ENCODE data around the gene UBE2G1. TPM values are rescaled to one million over a fixed set of nuclear protein-coding genes. Genes with fewer than 3 reads are reported as not detected.

The UBE2G1 gene
- total RNA-seq, 1 donor from 2014 or later, result 65.1 TPM

DNA sequence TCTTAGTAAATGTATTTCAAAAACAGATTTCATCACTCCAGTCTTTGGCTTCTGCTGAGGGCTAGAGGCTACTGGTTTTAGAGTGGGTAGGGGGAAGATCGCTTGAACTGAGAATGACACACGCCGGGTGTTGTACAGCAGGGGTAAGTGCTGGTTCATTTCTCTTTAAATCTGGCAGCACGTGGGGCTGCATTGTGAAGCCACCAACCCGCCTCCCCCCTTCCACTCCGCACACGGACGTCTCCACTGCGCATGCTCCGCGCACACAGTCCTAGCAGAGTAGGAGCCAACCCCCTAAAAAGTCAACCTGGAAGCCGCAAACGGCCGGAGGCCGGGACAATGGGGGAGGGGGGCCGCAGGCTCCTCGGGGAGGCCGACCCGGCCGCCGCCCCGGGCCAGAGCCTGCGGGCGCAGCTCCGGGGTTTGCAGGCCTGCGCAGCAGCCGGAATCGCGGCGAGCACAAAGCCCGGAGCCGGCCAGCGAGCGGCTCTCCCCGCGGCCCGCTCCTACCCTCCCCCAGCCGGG lies 1.3 kb downstream of the UBE2G1 start:
- peaks cover 23% of the 10 kb centered on the region for H3K4me1 Mint-ChIP-seq (ENCODE audit: unreplicated experiment)
- no peaks in the 10 kb centered on the region for H3K9me3 Mint-ChIP-seq (ENCODE audit: unreplicated experiment)
- H3K27ac Mint-ChIP-seq (ENCODE audit: unreplicated experiment), result peak overlapping the region; percentile 77
- peak; percentile 93 for DNase-seq (ENCODE audit: extremely low spot score, unreplicated experiment)
- H3K4me3 Mint-ChIP-seq (ENCODE audit: unreplicated experiment), result peak overlapping the region; percentile 86
- H3K36me3 Mint-ChIP-seq (ENCODE audit: unreplicated experiment), result no peaks in the 10 kb centered on the region
- TF ChIP-seq, protein P1, sequence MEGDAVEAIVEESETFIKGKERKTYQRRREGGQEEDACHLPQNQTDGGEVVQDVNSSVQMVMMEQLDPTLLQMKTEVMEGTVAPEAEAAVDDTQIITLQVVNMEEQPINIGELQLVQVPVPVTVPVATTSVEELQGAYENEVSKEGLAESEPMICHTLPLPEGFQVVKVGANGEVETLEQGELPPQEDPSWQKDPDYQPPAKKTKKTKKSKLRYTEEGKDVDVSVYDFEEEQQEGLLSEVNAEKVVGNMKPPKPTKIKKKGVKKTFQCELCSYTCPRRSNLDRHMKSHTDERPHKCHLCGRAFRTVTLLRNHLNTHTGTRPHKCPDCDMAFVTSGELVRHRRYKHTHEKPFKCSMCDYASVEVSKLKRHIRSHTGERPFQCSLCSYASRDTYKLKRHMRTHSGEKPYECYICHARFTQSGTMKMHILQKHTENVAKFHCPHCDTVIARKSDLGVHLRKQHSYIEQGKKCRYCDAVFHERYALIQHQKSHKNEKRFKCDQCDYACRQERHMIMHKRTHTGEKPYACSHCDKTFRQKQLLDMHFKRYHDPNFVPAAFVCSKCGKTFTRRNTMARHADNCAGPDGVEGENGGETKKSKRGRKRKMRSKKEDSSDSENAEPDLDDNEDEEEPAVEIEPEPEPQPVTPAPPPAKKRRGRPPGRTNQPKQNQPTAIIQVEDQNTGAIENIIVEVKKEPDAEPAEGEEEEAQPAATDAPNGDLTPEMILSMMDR (IDR thresholded peaks at IDR 0.05), result no peak
- no peaks in the 10 kb centered on the region for H3K27me3 Mint-ChIP-seq (ENCODE audit: unreplicated experiment)

DNA sequence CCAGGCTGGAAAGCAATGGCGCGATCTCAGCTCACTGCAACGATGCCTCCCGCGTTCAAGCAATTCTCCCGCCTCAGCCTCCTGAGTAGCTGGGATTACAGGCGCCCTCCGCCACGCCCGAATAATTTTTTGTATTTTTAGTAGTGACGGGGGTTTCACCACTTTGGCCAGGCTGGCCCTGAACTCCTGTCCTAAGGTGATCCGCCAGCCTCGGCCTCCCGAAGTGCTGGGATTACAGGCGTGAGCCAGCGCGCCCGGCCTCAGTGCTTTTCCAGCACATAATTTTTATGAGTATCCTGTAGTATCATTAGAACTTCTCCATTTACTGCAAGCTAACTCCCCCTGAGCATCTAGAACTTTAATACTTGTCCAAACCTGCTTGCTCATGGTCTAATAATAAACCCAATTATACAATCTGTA lies 1.8 kb downstream of the UBE2G1 start:
- TF ChIP-seq, protein P1 (IDR thresholded peaks at IDR 0.05), result no peak
- no peak for DNase-seq (ENCODE audit: extremely low spot score, unreplicated experiment)
- Mint-ChIP-seq H3K4me3 (ENCODE audit: unreplicated experiment) (peak overlapping the region; percentile 86), H3K27me3 (ENCODE audit: unreplicated experiment) (no peaks in the 10 kb centered on the region), H3K36me3 (ENCODE audit: unreplicated experiment) (no peaks in the 10 kb centered on the region), H3K9me3 (ENCODE audit: unreplicated experiment) (no peaks in the 10 kb centered on the region), H3K4me1 (ENCODE audit: unreplicated experiment) (peaks cover 23% of the 10 kb centered on the region), H3K27ac (ENCODE audit: unreplicated experiment) (peak overlapping the region; percentile 77)

DNA sequence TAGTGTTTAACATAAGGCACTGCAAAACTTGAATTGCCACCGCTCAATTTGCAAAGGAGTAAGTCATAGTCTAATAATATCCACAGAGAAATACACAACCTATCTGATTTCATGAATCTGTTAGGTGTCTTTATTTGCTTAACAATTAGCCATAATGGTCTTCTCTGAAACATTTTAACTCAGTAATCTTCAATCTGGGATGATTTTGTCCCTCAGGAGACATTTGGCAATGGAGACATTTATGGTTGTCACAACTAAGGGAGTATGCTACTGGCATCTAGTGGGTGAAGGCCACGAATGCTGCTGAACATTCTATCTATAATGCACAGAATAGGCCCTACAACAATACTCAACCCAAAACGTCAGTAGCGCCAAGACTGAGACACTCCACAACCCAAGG lies 4.3 kb downstream of the UBE2G1 start:
- Mint-ChIP-seq H3K4me1 (ENCODE audit: unreplicated experiment) (peaks cover 24% of the 10 kb centered on the region), H3K4me3 (ENCODE audit: unreplicated experiment) (no peak overlapping the region), H3K36me3 (ENCODE audit: unreplicated experiment) (no peaks in the 10 kb centered on the region), H3K9me3 (ENCODE audit: unreplicated experiment) (no peaks in the 10 kb centered on the region), H3K27ac (ENCODE audit: unreplicated experiment) (peak overlapping the region; percentile 18), H3K27me3 (ENCODE audit: unreplicated experiment) (no peaks in the 10 kb centered on the region)
- TF ChIP-seq, protein P1 (IDR thresholded peaks at IDR 0.05), result peak; percentile 31
- DNase-seq (ENCODE audit: extremely low spot score, unreplicated experiment), result no peak

DNA sequence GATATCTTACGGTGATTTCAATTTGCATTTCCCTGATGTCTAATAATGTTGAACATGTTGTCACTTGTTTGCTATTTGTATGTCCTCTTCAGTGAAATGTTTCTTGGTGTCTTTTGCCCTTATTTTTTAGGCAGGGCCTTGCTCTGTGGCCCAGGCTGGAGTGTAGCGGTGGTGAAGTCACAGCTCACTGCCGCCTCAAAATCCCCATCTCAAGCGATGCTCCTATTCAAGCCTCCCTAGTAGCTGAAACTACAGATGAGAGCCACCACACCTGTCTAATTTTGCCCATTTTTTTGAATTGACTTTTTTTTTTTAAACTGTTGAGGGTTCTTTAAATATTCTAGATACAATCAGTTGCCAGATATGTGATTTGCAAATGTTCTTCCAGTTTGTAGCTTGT lies 8.3 kb downstream of the UBE2G1 start:
- Mint-ChIP-seq H3K36me3 (ENCODE audit: unreplicated experiment) (no peaks in the 10 kb centered on the region), H3K4me3 (ENCODE audit: unreplicated experiment) (no peak overlapping the region), H3K27me3 (ENCODE audit: unreplicated experiment) (no peaks in the 10 kb centered on the region), H3K9me3 (ENCODE audit: unreplicated experiment) (no peaks in the 10 kb centered on the region), H3K4me1 (ENCODE audit: unreplicated experiment) (peaks cover 16% of the 10 kb centered on the region), H3K27ac (ENCODE audit: unreplicated experiment) (peak overlapping the region; percentile 24)
- DNase-seq (ENCODE audit: extremely low spot score, unreplicated experiment), result no peak
- TF ChIP-seq, protein P1 (IDR thresholded peaks at IDR 0.05), result no peak

DNA sequence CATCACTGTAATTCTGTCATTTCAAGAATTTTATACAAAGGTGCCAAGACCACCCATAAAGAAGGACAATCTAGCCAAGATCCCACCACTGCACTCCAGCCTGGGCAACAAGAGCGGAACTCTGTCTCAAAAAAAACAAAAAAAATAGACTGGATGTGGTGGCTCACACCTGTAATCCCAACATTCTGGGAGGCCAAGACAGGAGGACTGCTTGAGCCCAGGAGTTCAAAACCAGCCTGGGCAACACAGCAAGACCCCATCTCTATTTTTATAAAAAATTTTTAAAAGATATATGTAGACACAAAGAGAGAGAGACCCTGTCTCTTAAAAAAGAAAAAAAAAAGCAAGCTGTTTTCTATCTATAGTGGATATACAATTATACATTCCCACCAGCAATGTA lies 8.8 kb downstream of the UBE2G1 start:
- no peaks in the 10 kb centered on the region for H3K36me3 Mint-ChIP-seq (ENCODE audit: unreplicated experiment)
- H3K9me3 Mint-ChIP-seq (ENCODE audit: unreplicated experiment), result no peaks in the 10 kb centered on the region
- no peak overlapping the region for H3K4me3 Mint-ChIP-seq (ENCODE audit: unreplicated experiment)
- H3K27me3 Mint-ChIP-seq (ENCODE audit: unreplicated experiment), result no peaks in the 10 kb centered on the region
- H3K27ac Mint-ChIP-seq (ENCODE audit: unreplicated experiment), result no peak overlapping the region
- TF ChIP-seq, protein P1 (IDR thresholded peaks at IDR 0.05), result no peak
- no peak for DNase-seq (ENCODE audit: extremely low spot score, unreplicated experiment)
- H3K4me1 Mint-ChIP-seq (ENCODE audit: unreplicated experiment), result peaks cover 17% of the 10 kb centered on the region

All from osteocyte (in vitro differentiated cells).